Type B pancreatic cell (in vitro differentiated cells): Measurements from ENCODE around the gene SDE2. TPM values are rescaled to one million over a fixed set of nuclear protein-coding genes. Genes with fewer than 3 reads are reported as not detected.
"Not testable (repeated sequence)": the region's sequence is repeated elsewhere in the genome, so short reads cannot be mapped to it uniquely, and the experiment has no call there.

ENCODE experiments used
- DNase-seq: peaks from one replicate; pipeline ENCODE4 v3.0.0; 2021; ENCODE audit warnings: mixed read lengths; ENCODE audit not compliant: unreplicated experiment; ENCODE audit errors: extremely low spot score
- H3K27ac Mint-ChIP-seq: 2 replicates; pipeline ENCODE4 v1.8.0; 2021; ENCODE audit warnings: mild to moderate bottlenecking, mixed read lengths
- H3K27me3 Mint-ChIP-seq: 2 replicates; pipeline ENCODE4 v1.8.0; 2021; ENCODE audit warnings: mixed read lengths
- H3K36me3 Mint-ChIP-seq: 2 replicates; pipeline ENCODE4 v1.8.0; 2021; ENCODE audit warnings: mixed read lengths
- H3K4me1 Mint-ChIP-seq: one replicate; pipeline ENCODE4 v1.8.0; 2021; ENCODE audit warnings: mixed read lengths; ENCODE audit not compliant: unreplicated experiment
- H3K4me3 Mint-ChIP-seq: 2 replicates; pipeline ENCODE4 v1.8.0; 2021; ENCODE audit warnings: mild to moderate bottlenecking, mixed read lengths
- H3K9me3 Mint-ChIP-seq: 2 replicates; pipeline ENCODE4 v1.8.0; 2021; ENCODE audit warnings: mixed read lengths
- CTCF ChIP-seq: fragments of 200-600 bp; sonication (generic); conservative IDR thresholded peaks from 2 replicates; pipeline ENCODE4 v1.5.0; 2021; ENCODE audit warnings: antibody characterized with exemption, mild to moderate bottlenecking
- total RNA-seq: library from RNA; stranded (reverse); gene quantifications from 2 replicates; pipeline ENCODE4 v1.2.1, GENCODE V29; 2021; ENCODE audit warnings: low replicate concordance

The SDE2 gene
- total RNA-seq, 1 donor from 2014 or later = 15.1 TPM

GRCh38 chr1:225937048-225937968, 61.8 kb downstream of the SDE2 start:
- no peak overlapping the region for H3K4me3 Mint-ChIP-seq

GRCh38 chr1:225936523-225936922, 62.6 kb downstream of the SDE2 start:
- TF ChIP-seq CTCF = no peak
- DNase-seq = no peak
- Mint-ChIP-seq H3K4me3 (no peak overlapping the region), H3K27ac (no peak overlapping the region), H3K9me3 (no peaks in the 10 kb centered on the region), H3K36me3 (no peaks in the 10 kb centered on the region), H3K4me1 (peaks cover 8% of the 10 kb centered on the region), H3K27me3 (peaks cover 8% of the 10 kb centered on the region)

More at GRCh38 chr1:225937048-225937968, 61.8 kb downstream of the SDE2 start:
- H3K4me1 Mint-ChIP-seq = peaks cover 8% of the 10 kb centered on the region
- no peaks in the 10 kb centered on the region for H3K36me3 Mint-ChIP-seq
- no peak for TF ChIP-seq CTCF
- no peaks in the 10 kb centered on the region for H3K9me3 Mint-ChIP-seq
- no peak overlapping the region for H3K27ac Mint-ChIP-seq
- DNase-seq = no peak
- H3K27me3 Mint-ChIP-seq = peaks cover 8% of the 10 kb centered on the region

GRCh38 chr1:225936086-225936485, 63.1 kb downstream of the SDE2 start:
- H3K9me3 Mint-ChIP-seq, H3K27me3 Mint-ChIP-seq, H3K36me3 Mint-ChIP-seq, H3K4me1 Mint-ChIP-seq, H3K27ac Mint-ChIP-seq, DNase-seq, H3K4me3 Mint-ChIP-seq: not testable (repeated sequence)

GRCh38 chr1:225934711-225935110, 64.4 kb downstream of the SDE2 start:
- H3K4me3 Mint-ChIP-seq = no peak overlapping the region
- peaks cover 3% of the 10 kb centered on the region for H3K27me3 Mint-ChIP-seq
- no peak for TF ChIP-seq CTCF
- no peak for DNase-seq
- H3K36me3 Mint-ChIP-seq = no peaks in the 10 kb centered on the region
- H3K27ac Mint-ChIP-seq = no peak overlapping the region
- H3K9me3 Mint-ChIP-seq = no peaks in the 10 kb centered on the region
- H3K4me1 Mint-ChIP-seq = peaks cover 8% of the 10 kb centered on the region

- TF ChIP-seq CTCF = no peak
- no peak for DNase-seq
- Mint-ChIP-seq H3K9me3 (no peaks in the 10 kb centered on the region), H3K4me1 (peaks cover 8% of the 10 kb centered on the region), H3K4me3 (no peak overlapping the region), H3K36me3 (no peaks in the 10 kb centered on the region), H3K27ac (no peak overlapping the region), H3K27me3 (peaks cover 3% of the 10 kb centered on the region)
Observed at GRCh38 chr1:225933072-225933471, 66.1 kb downstream of the SDE2 start.

Other genes starting within 250 kb of the SDE2 start
- gene SRP9, start 221.5 kb downstream of the SDE2 start, total RNA-seq = 263 and 313 TPM in 2 replicates
- 65.2 and 86.1 TPM in 2 replicates for gene EPHX1, start 189.2 kb downstream of the SDE2 start, total RNA-seq
- gene TMEM63A, start 117.0 kb downstream of the SDE2 start, total RNA-seq = 63.3 and 78.0 TPM in 2 replicates
- 0.29 and 0.31 TPM in 2 replicates for gene LEFTY1, start 110.2 kb downstream of the SDE2 start, total RNA-seq
- 37.8 and 46.7 TPM in 2 replicates for gene PYCR2, start 75.1 kb downstream of the SDE2 start, total RNA-seq
- not detected in 2 replicates for gene LEFTY2, start 58.1 kb downstream of the SDE2 start, total RNA-seq
- gene H3-3A, start 63.4 kb upstream of the SDE2 start, total RNA-seq = 684 and 873 TPM in 2 replicates
- 37.4 and 56.9 TPM in 2 replicates for gene ACBD3, start 187.4 kb upstream of the SDE2 start, total RNA-seq
- 0.14 and 0.63 TPM in 2 replicates for gene MIXL1, start 224.3 kb upstream of the SDE2 start, total RNA-seq